Kidney glomerular epithelial cell (primary cell): ENCODE measurements around the gene APOBEC3H.
"Not testable (repeated sequence)": the region's sequence is repeated elsewhere in the genome, so short reads cannot be mapped to it uniquely, and the experiment has no call there.

ENCODE experiments used
- DNase-seq: peaks from one replicate; lab custom pipeline; 2025; lab: John Stamatoyannopoulos, UW

The APOBEC3H gene

DNA sequence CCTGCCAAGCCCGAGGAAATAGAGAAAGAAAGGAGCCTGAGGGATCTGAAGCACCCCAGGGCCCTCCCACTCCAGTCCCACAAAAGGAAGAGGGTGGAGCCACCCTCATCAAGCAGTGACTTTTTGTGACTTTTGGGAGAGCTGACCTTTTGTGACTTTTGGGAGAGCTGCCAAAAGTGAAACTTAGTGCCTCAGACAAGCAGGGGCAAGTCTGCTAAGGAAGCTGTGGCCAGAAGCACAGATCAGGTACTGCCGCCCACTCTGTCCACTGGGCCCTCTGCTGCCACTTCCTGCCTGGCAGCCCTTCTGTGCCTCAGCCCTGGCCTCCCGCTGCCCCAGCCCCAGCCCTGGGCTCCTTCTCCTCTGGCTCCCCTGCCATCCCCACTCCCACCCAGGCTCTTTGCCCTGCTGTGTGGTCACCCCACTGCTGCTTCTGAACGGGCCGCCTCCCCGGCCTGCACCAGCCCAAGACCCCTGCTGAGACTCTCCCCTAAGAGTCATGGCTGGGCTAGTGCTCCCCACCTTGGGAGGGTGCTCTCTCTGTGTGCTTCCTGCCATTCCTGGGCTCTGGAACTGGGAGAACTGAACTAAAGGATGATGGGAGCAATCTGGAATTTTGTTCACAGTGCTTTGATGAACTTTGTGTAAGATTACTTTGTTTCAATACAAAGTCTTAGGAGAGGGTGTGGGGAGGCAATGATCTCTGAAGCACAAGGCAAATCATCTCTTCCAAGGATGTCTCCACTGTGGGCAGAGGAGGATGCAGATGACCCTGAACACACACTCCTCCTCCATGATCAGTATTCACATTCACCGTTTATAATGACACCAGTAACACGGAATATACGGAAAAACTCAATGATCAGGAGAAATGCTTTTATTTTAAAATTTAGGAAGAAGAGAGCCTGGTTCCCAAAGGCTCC lies at the start of gene APOBEC3H:
Gene APOBEC3H, plus strand, starts transcription at position 147 of the 923 bp plus-strand sequence. CDS start 3,035 bp downstream, outside the sequence.
- no peak for DNase-seq

DNA sequence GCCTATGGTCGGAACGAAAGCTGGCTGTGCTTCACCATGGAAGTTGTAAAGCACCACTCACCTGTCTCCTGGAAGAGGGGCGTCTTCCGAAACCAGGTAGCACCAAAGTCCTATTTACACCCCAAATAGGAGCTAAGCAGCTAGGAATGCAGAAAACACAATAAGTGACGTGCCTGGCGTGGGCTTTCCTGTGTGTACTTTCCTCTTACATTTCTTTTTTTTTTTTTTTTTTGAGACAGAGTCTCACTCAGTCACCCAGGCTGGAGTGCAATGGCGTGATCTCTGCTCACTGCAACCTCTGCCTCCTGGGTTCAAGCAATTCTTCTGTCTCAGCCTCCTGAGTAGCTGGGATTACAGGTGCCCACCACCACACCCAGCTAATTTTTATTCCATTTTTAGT lies 47.6 kb upstream of the APOBEC3H start:
- DNase-seq: not testable (repeated sequence)

DNA sequence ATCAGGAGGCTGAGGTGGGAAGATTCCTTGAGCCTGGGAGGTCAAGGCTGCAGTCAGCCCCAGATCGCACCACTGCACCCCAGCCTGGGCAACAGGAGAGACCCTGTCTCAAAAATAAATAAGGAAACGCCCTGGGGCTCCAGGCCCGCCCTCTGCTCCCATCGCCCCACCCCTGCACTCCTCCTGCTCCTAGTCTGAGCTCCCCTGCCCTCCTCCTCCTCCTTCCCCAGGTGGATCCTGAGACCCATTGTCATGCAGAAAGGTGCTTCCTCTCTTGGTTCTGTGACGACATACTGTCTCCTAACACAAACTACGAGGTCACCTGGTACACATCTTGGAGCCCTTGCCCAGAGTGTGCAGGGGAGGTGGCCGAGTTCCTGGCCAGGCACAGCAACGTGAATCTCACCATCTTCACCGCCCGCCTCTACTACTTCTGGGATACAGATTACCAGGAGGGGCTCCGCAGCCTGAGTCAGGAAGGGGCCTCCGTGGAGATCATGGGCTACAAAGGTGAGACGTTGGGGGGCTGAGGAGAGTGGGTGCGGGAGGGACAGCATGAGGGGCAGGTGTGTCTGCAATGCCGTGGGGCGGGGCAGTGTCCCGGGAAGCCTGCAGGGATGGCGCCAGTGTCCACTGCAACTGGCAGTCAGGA lies 45.1 kb upstream of the APOBEC3H start:
- DNase-seq: not testable (repeated sequence)

DNA sequence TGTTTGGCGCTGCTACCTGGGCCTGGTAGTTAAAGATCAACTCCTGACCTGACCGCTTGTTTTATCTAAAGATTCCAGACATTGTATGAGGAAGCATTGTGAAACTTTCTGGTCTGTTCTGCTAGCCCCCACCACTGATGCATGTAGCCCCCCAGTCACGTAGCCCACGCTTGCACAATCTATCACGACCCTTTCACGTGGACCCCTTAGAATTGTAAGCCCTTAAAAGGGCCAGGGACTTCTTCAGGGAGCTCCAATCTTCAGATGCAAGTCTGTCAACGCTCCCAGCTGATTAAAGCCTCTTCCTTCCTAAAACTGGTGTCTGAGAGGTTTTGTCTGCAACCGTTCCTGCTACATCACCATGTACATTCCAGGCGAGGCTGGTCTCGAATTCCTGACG lies 41.4 kb upstream of the APOBEC3H start:
- DNase-seq: no peak

DNA sequence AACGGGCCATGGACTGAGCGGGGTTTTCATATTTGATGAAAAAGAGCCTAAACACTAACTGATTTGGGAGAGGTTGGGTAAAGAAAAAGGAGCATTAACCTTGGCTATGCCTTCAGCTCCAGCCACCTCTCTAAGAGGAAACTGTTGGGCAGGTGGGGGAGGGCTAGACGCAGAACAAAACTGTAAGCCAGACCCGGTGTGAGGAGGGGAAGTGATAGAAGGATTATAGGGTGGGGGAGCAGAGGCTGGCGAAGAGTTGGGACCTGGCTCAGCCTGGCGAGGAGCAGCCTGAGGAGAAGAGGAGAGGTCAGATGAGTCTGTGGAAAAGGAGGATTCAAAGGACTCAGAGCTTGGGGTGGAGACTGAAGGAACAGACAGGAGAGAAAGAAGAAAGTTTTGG lies 35.8 kb upstream of the APOBEC3H start:
- not testable (repeated sequence) for DNase-seq

DNA sequence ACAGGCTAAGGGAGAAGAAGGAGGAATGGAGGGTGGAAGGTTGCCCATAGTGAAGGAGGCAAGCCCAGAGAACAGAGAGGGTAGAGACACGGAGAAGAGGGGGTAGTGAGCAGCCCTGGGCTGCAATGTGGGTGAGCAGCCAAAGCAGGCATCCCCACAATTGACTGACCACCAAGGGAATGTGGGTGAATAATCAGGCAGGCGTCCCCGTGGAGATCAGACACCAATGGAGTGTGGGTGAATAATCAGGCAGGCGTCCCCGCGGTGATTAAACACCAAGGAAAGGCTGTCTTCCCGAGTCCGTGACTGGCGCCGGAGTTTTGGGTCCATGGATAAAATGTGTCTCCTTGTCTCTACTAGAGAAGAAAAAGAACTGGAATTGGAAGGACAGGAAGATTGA lies 35.1 kb upstream of the APOBEC3H start:
- DNase-seq: not testable (repeated sequence)

DNA sequence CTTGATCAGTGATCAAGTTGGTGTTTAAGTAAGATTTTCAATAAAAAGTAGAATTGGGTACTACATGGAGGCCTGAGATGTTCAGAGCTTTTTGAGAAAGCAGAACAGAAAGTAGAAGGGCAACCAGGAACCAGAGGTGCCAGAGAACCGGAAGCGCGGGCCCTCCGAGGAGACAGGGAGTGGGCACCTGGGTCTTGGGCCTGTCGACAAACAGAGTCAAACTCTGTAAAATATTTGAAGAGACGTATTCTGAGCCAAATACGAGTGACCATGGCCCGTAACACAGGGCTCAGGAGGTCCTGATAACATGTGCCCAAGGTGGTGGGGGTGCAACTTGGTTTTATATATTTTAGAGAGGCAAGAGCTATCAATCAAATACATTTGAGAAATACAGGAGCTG lies 33.1 kb upstream of the APOBEC3H start:
- DNase-seq: not testable (repeated sequence)

DNA sequence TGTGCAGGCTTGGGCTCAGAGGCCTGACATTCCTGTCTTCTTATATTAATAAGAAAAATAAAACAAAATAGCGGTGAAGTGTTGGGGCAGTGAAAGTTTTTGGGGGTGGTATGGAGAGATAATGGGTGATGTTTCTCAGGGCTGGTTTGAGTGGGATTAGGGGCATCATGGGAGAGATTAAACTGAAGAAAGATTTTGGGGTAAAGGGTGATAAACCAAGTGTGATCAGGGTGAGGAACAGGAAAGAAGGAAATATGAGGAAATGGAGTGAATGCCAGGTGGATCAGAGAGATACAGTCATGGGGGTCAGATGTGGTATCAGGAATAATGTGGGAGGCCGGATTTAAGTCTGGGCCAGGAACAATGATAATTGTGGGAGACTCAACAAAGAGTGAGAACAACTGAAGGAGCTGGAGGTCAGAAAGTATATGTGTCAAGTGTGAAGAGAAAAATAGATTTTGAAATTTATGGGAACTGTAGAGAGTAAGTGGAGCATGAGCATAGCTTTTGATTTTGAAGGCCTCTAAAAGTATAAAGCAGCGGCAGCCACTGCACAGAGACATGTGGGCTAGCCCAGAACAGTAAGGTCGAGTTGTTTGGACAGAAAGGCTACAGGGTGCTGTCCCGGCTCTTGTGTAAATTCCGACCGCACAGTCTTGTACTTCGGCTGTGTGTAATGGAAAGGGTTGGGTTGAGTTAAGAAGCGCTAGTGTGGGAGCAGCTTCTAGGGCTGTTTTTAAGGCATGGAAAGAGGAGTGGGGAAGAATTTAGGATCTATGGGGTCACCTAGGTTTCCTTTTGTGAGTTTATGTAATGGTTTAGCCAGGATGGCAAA lies 30.4 kb upstream of the APOBEC3H start:
- DNase-seq: not testable (repeated sequence)

DNA sequence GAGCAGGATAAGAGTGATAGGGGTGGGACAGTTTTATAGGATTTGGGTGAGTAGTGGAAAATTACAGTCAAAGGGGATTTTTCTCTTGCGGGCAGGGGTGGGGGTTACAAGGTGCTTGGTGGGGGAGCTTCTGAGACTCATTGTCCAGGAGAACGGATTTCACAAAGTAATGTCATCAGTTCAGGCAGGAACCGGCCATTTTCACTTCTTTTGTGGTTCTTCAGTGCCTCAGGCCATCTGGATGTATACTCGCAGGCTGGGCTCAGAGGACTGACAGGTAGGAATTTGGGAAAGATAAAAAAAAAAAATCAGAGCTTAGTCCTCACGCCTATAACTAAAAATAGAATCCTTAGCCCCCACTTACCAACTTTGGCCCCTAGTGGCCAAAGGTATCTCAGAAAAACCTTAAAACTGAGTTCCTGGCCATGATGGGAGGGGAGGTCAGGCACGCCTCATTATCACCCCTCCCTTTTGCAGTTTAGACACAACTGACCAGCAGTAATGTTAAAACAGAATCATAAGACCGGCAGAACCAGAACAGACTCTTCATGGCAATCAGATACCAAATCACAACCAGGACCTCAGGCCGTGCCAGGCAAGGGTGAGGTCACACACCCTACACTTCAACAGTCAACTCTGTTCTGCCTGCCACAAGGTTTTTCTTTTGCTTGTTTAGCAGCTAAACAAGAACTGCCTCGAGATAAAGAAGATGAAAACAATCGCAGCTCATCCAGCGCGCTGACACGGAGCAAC lies 28.8 kb upstream of the APOBEC3H start:
- DNase-seq: no peak

DNA sequence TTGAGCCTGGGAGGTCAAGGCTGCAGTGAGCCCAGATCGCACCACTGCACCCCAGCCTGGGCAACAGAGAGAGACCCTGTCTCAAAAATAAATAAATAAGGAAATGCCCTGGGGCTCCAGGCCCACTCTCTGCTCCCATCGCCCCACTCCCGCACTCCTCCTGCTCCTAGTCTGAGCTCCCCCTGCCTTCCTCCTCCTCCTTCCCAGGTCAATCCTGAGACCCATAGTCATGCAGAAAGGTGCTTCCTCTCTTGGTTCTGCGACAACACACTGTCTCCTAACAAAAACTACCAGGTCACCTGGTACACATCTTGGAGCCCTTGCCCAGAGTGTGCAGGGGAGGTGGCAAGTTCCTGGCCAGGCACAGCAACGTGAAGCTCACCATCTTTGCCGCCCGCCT lies 26.9 kb upstream of the APOBEC3H start:
- no peak for DNase-seq

DNA sequence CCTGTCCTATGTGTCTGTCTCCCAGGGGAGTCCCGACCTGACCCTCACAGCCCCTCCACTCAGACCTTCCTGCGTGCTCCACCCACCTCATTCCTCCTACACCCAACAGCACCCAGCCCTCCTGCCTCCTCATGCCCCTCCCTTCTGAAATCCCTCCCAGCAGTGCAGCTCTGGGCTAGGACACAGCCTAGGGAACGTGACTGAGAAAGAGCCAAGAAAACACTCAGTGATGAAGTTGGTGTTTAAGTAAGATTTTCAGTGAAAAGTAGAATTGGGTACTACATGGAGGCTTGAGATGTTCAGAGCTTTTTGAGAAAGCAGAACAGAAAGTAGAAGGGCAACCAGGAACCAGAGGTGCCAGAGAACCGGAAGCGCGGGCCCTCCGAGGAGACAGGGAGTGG lies 24.5 kb upstream of the APOBEC3H start:
- not testable (repeated sequence) for DNase-seq

DNA sequence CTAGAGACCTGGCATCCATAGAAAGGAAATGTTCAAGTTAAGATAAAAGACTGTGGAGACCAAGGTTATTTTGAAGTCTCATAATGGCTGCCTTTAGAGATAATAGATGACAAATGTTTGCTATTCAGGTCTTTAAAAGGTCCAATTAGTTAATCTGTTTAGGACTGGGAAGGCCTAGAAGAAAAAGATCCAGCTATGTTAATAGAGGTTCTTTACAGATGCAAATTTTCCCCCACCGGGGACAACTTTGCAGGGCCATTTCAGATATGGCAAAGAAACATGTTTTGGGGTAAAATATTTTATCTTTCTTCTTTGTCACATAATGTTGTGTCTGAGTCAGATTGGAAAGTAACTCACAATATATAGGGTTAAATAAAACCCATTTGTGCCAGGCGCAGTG lies 23.1 kb upstream of the APOBEC3H start:
- no peak for DNase-seq

DNA sequence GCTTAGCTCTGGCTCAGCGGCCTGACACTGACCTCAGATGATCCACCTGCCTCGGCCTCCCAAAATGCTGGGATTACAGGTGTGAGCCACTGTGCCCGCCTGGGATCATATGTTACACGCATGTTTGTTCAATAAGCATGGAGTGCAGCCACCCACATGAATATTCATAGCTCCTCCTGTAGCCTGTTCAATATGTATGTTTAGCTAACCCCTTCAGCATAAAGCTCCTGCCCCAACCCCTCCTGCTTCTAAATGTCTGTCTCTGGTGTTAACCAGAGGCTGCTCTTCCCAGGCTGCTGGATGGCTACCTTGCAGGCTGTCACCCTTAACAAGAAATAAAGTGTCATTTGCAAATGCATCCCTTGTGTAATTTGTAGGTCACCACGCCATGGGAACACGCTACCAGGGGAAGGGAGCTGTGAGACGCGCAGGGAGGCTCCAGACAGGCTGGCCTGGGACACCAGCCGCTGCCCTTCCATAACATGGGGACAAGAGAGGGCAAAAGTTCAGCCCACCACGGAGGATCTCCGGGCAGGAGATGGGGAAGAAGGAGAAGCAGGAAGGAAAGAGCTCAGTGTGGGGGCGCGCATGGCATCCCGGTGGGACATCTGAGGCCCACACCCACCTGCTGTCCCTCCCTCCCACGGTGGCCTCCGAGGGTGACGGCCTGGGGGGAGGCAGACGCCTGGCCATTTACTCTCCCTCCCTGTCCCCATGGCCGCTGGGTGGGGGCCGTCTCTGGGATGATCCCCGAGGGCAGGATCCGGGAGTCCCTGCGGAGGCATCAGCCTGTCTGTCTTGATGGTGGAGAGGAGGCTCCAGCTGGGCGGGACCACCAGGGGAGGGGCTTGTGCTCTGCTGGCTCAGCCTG lies 20.7 kb upstream of the APOBEC3H start:
- DNase-seq: not testable (repeated sequence)

DNA sequence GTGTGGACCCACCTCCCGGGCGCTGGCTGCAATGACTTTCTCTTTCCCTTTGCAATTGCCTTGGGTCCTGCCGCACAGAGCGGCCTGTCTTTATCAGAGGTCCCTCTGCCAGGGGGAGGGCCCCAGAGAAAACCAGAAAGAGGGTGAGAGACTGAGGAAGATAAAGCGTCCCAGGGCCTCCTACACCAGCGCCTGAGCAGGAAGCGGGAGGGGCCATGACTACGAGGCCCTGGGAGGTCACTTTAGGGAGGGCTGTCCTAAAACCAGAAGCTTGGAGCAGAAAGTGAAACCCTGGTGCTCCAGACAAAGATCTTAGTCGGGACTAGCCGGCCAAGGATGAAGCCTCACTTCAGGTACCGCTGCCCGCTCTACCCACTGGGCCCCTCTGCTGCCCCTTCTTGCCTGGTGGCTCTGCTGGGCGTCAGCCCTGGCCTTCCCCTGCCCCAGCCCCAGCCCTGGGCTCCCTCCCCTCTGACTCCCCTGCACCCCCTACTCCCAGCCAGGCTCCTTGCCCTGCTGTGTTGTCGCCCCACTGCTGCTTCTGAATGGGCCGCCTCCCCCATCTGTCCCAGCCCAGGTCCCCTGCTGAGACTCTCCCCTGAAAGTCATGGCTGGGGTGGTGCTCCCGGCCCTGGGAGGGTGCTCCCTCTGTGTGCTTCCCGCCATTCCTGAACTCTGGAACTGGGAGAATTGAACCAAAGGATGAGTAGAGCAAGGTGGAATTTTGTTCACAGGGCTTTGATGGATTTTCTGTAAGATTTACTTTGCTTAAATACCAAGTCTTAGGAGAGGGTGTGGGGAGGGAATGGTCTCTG lies 19.8 kb upstream of the APOBEC3H start, which contains the start of gene APOBEC3G:
Gene APOBEC3G, plus strand, starts transcription at position 250 of the 815 bp plus-strand sequence. Its CDS starts 87 bp downstream, at position 337.
- DNase-seq: peak; percentile 10

DNA sequence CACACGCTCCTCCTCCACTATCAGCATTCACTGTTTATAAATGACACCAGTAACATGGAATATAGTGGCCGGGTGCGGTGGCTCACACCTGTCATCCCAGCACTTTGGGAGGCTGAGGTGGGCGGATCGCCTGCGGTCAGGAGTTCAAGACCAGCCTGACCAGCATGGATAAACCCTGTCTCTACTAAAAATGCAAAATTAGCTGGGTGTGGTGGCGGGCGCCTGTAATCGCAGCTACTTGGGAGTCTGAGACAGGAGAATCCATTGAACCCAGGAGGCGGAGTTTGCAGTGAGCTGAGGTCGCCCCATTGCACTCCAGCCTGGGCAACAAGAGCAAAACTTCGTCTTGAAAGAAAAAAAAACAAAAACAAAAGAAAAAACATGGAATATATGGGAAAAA lies 19.1 kb upstream of the APOBEC3H start:
- DNase-seq: not testable (repeated sequence)

DNA sequence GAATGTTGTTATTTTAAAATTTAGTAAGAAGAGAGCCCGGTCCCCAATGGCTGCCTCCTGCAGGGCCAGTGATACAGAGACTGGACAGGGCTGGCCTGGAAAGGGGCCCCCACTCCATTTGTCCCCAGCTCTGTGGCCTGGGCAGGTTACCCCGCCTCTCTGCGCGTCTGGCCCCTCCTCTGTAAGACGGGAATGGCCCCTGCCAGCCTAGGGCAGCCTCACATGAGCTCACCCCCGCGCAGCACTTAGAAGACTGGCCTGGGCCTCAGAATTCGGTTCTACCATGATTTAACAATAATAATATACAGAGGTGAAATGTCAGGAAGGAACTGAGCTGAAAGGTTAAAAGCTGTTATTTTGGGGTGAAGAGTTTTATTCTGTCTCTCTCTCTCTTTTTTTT lies 18.7 kb upstream of the APOBEC3H start:
- DNase-seq: no peak

DNA sequence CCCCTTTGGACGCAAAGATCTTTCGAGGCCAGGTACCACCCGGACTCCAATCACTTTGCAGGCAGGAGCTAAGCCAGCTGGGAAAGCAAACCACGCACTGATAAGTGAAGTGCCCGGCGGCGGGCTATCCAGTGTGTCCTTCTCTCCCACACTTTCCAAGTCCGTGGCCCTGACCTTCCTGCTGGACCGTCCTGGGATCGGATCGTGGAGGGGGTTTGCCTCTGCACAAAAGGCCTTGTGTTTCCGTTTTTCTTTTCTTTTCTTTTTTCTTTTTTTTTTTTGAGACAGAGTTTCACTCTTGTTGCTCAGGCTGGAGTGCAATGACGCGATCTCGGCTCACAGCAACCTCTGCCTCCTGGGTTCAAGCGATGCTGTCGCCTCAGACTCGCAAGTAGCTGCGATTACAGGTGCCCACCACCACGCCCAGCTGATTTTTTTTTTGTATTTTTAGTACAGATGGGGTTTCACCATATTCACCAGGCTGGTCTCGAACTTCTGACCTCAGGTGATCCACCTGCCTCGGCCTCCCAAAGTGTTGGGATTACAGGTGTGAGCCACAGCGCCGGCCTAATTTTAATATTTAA lies 17.9 kb upstream of the APOBEC3H start:
- not testable (repeated sequence) for DNase-seq

DNA sequence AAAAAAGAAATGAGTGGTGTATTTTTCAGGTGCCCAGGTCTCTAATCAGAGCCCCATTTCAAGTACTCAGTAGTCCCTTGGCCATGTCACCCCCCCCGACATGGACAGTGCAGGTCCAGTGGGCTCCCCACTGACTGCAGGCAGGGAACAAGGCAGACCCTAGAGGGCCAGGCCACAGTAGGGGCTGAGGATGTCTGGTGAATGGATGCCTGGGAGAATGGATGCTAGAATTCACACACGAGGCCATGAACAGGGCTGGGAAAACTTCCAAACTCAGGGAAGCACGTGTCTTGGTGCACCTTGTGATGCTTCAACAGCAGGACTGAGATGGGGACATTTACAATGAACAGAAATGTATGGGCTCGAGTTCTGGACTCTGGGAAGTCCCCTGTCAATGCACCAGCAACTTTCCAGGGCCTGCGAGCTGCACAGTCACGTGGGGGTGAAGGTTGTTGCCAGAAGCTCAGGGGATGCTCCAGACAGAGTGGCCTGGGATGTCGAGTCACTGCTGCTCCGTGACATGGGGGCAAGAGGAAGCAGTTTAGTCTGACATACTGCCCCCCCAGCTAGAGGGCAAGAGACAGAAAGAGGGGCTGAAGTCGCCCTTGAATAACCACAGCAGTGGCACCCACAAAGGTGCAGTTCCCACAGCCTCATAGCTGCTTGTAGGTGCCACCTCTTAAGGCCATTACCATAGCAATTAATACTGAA lies 16.8 kb upstream of the APOBEC3H start:
- no peak for DNase-seq
